CD4-positive, alpha-beta T cell treated with Interleukin-17A for 1 hour (primary cell): ENCODE data around the gene CAPRIN2.

ENCODE experiments used
- DNase-seq: peaks from one replicate; pipeline ENCODE4 v3.0.0-alpha.2; 2020

The CAPRIN2 gene, protein sequence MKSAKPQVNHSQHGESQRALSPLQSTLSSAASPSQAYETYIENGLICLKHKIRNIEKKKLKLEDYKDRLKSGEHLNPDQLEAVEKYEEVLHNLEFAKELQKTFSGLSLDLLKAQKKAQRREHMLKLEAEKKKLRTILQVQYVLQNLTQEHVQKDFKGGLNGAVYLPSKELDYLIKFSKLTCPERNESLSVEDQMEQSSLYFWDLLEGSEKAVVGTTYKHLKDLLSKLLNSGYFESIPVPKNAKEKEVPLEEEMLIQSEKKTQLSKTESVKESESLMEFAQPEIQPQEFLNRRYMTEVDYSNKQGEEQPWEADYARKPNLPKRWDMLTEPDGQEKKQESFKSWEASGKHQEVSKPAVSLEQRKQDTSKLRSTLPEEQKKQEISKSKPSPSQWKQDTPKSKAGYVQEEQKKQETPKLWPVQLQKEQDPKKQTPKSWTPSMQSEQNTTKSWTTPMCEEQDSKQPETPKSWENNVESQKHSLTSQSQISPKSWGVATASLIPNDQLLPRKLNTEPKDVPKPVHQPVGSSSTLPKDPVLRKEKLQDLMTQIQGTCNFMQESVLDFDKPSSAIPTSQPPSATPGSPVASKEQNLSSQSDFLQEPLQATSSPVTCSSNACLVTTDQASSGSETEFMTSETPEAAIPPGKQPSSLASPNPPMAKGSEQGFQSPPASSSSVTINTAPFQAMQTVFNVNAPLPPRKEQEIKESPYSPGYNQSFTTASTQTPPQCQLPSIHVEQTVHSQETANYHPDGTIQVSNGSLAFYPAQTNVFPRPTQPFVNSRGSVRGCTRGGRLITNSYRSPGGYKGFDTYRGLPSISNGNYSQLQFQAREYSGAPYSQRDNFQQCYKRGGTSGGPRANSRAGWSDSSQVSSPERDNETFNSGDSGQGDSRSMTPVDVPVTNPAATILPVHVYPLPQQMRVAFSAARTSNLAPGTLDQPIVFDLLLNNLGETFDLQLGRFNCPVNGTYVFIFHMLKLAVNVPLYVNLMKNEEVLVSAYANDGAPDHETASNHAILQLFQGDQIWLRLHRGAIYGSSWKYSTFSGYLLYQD

GRCh38 chr12:30754750-30755394, at the start of gene CAPRIN2:
TSS of gene CAPRIN2 (minus strand) at chr12:30754951. CDS start at chr12:30753520, 1,431 bp downstream.
- peak; percentile 94 for DNase-seq

DNA sequence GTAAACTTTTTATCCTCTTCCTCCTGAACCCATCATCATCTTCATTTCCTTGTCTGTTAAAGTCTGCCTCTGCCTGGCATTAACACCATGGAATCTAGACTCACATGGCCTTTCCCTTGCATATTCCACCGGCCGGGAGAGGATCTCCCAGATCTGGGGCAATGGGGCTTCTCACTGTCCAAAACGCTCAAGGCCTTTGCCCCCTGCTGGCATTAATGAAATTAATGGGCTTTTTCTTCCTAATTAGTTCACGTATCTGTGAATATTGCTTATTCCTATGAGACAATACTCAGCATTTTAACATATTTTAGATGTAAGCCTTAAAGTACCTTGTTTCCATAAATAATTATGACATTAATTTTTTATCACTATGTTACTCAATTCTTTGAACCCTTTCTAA, 42.9 kb upstream of the CAPRIN2 start:
- no peak for DNase-seq

- no peak for DNase-seq
These were observed 42.2 kb upstream of the CAPRIN2 start for GRCh38 chr12:30796891-30797371.

DNA sequence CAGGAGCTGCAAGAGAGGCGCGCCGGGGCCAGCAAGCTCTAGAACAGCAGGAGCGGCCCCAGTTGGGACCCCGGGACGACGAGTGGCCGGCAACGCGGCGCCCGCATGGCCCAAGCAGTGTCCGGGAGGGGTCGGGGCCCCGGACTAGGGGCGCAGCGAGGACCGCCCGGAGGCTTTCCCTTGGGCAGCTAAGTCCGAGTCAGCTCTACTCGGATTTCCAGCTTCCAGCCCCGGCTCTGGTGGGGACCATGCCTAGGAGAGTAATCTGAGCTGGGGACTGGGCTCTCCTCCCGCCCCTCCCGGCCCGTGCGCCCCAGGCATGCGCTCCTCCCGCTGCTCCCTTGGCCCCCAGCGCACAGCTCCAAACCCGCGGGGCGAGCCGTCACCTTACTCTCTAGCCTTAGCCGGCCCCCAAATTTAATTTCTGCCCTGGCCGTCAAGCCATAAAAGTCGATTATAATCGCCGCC, 41.6 kb upstream of the CAPRIN2 start:
- no peak for DNase-seq

DNA sequence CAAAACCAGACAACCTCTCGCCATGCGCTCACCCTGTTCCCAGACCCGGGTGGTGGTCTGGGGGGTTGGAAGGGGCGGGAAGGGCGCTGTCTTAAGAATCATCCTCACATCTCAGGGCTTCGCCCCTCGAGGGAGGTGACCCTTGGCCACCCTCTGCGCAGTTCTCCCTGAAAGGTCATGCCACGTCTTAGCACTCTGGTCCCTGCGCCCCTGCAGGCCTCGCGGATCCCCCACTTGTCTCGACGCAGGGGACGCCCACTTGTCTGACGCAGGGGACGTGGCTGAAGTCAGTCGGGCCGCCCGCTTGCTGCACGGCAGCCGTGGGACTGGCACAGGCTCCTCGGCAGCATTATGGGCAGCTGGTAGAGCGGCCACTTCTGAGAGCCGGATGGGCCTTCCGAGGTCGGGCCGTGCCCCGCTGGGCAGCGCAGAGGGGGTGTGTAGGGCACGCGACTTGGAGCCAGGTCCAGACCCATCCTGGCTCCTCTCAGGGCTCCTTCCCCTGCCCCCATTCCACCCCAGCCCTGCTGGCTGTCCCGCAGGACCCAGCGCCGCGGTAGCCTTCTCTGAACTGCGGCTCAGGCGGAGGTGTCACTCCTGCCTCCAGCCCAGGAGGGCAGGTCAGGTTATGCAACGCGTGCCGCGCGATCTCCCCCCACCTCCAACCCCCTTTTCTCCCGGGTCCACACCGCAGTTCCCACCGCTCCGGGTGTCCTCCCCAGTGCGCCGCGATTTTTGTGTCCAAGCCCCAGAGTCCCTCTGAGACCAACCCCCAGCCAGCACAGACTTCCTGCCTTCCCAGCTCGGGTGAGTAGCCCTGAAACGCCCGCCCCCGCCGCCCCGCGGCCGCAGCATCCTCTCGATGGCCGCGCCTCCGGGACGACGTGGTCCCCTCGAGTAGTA, 40.9 kb upstream of the CAPRIN2 start:
- DNase-seq: peak; percentile 31

DNA sequence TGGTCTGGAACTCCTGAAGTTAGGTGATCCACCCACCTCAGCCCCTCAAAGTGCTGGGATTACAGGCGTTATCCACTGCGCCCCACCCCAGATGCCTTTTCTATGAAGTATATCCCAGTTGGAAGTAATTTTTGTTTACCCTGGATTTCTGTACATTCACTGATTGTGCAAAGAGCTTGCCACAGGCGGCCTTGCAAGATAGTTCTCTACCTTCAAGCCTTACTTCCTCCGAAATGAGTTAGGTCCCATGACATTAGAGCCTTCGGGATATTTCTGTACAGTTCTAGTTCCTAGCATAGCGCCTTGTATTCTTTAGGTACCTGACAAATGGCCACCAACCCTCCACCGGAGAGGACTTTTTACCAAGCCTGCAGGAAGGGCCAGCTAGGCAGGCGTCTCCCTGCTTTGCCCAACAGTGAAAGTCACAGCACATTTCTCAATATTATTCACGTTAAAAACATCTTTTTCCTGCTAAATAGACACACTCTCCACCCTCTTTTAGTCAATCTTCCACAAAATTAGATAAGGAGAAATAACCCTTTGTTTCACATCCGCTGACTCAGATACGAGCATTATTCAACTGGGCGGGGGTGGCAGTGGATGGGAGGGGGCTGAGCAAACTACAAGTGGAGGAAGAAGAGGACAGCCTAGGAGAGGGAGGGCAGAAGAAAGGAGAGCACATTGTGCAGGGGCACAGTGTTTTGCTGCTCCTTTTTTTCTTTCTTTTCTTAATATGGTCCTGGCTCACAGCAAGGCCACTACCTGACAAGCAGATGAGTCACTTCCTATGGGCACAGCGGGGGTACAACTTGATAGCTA, 40.0 kb upstream of the CAPRIN2 start:
- no peak for DNase-seq

GRCh38 chr12:30794020-30794419, 39.3 kb upstream of the CAPRIN2 start:
- DNase-seq: no peak

DNA sequence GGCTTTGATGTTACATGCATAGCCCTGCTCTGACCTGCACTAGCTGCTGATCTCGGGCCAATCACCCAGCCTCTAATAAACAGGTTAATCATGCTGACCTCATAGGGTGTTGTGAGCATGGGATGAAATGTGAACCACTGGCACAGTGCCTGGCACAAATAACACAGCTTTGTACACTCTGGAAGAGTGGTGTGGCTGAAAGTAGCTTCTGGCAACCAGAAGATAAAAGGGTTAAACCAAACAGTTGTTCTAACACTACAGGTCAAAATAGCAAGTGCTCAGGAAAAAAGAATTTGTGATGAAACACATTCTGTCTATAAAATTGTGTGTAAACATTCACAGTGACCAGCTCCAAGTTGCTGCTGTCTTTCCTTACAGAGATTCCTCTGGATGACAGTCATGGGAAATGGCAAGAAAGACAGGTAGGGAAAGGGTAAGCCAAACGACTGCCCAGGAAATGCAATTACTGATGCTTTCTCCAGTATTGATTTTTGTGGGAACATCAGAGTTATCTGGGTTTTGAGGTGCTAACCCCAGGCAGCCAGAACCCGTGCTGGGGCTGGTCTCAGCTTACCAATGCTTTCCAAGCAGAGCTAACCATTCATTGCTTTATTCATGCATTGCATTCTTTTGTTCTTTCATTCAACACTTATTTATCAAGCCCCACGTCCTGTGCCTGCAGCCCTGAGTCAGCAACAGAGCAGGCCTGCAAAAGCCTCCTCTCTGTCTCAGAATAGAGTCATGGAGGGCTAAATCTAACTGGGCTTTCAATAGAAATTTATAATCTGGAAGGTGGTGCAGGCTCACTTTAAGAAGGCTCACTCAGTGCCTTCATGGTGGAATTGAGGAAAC, 38.1 kb upstream of the CAPRIN2 start:
- DNase-seq: no peak

DNA sequence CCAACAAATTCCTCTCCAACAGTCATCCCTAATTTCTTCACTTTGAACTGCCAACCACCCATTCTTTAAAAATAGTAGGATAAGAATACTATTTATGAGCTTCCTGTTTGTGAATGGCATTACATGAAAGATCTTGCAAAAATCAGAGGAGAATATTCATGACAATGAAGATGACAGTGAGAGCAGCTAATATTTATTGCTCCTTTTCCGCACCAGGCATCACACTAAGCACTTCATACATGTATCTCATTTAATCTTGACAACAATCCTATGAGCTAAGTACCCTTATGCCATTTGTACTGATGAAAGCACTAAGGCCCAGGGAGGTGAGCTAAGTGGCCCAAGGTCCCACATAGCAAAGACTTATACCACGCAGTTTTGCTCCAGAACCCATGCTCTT, 37.3 kb upstream of the CAPRIN2 start:
- no peak for DNase-seq

DNA sequence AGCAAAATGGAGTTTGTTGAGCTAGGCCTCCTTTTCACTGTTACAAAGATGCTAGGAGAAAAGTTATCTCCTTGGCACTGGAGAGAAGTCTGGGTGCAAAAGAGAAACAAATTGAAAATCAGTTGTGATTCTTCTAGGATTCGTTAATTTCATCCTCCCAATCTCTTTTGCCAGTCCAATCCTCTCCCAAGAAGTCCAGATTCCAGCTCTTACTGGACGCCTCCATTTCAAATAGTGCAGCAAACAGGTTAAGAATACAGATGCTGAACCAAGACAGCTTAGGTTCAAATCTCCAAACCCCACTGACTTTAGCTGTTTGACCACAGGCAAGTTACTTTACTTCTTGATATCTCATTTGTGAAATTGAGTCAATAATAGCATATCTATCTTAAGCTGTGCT, 34.0 kb upstream of the CAPRIN2 start:
- DNase-seq: no peak

DNA sequence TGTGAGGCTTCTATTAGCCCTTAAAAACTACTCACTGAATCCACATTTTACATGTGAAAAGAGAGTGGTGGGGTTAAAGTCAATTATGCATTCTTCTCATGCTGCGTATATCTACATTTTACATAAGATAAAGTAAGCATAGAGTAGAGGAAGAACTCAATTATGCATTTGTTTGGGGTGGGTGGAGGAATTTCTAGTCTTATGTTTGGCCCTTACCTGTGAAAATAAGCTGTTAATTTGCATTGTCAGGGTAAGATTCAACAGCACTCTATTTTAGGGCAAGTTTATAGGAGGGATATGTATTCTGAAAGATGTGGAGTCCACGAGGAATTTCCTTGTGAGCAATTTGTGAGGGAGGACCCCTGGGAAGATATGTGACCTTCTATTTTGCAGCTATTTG, 30.9 kb upstream of the CAPRIN2 start:
- DNase-seq: no peak

DNA sequence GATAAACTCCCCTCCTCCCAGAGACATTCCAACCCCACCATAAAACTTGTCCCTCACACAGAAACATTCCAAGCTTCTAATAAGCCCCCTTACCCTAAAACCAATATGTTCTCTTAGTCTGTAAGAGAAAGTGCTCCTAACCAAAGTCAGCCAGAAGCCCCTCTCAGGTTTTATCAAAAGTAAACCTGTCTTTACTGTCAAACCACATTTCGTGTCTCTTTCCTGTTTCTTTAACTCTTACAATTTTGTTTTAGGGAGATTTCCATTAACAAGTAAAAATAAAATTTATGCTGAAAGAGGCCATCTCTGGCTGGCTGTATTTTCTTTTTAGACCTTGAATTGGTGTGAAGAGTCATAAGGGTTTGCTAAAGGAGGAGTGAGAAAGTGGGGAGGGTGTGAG, 29.8 kb upstream of the CAPRIN2 start:
- no peak for DNase-seq

DNA sequence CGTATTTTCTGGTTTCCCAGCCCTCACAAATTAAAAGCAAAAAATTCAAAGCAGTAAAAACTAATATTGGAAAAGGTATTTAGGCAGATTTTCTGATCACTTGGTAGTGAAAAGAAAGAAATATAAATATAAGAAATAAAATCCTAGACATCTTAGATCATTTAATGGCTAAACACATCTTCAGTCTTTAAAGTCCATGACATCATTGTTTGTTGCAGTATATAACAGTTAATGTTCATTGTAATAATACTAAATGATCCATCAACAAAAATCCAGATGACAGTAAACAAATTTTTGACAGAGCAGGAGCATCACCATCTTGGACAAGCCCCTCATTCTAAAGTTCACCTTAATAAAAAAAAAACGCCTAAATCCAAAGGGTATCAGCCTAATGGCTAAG, 29.2 kb upstream of the CAPRIN2 start:
- no peak for DNase-seq

- no peak for DNase-seq
These were observed 27.8 kb upstream of the CAPRIN2 start for GRCh38 chr12:30782316-30783173.

DNA sequence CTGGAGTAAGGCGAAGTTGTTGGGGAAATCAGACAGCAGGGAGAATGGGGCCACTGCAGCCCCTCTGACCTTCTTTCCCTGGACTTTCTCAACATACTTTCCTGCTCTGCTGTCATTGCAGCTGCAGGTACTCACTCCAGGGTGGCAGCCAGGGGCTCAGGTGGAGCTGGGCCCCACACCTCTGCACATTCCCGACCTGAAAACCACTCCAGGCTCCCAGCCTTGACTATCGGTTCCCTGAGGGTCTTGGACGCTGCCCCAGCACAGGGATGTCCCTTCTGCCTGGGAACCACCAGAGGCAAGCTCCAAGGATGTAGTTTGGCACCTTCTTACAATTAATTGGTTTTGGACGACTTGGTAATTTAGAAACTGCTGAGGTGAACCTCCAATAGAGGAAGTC, 24.8 kb upstream of the CAPRIN2 start:
- no peak for DNase-seq

GRCh38 chr12:30779178-30779577, 24.4 kb upstream of the CAPRIN2 start:
- DNase-seq: no peak

DNA sequence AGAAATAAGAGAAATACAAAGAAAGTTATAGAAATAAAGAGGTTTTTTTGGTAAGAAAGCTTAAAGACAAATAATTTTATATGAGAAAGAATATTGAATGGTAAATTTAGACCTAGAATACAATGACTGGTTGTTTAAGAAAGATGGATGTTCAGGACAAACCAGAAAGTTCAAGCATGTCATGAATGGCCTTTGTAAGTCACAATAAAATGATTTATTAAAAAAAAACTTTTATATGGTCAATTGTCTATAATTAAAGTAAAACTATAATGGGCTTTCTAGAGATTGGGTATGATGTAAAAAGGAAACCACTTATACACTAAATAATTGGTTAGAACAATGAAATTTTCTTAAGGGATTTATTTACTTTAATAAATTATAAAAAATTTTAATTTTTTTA, 19.8 kb upstream of the CAPRIN2 start:
- no peak for DNase-seq

GRCh38 chr12:30769802-30770201, 15.1 kb upstream of the CAPRIN2 start:
- DNase-seq: no peak

DNA sequence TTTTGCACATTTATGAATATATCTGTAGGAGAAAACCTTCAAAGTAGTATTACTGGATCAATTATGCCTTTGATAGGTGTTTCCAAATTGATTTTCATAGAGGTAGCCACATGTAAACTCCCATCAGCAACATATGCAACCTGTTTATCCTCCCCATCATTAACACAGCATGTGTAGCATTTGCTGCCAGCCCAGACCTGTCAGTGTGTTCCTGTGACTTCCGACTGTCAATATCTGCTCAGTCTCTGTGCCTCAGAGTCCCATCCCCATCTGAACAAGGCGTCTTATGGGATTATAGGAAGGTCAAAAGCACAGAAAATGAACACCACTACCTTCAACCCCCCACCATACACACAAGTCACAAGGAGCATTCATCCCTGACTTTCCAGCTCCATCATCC, 9.5 kb upstream of the CAPRIN2 start:
- DNase-seq: no peak
